ENCODE measurements around the gene BRIX1.
"Not testable (repeated sequence)": the region's sequence is repeated elsewhere in the genome, so short reads cannot be mapped to it uniquely, and the experiment has no call there.

Gene BRIX1

DNA sequence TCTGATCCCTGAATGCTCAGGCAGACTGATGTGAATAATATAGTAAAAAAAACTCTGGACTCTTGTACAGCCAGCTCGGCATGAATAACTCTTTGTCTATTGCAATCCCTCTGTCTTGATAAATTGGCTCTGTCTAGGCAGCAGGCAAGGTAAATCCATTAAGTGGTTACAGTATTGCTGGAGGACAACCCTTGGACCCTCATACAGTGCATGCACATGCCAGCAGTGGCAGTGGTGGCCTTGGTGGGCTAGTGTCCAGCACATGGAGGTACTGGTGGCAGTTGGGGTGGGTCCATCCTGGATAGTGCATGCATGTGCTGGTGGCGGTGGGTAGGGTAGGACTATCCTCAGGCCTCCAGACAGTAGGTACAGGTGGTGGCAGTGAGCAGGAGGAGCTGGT, 52.7 kb downstream of the BRIX1 start:
- TF ChIP-seq CTCF (IDR thresholded peaks at IDR 0.05; ENCODE audit: low read depth, low read length, missing control alignments), result no peak
- no peak for DNase-seq (ENCODE audit: low read depth)
- H3K4me3 ChIP-seq (ENCODE audit: low read depth, low read length), result no peak overlapping the region
- in situ Hi-C loops (cut with HindIII; ENCODE audit: low sequenced_read_pairs), result no loop called here

DNA sequence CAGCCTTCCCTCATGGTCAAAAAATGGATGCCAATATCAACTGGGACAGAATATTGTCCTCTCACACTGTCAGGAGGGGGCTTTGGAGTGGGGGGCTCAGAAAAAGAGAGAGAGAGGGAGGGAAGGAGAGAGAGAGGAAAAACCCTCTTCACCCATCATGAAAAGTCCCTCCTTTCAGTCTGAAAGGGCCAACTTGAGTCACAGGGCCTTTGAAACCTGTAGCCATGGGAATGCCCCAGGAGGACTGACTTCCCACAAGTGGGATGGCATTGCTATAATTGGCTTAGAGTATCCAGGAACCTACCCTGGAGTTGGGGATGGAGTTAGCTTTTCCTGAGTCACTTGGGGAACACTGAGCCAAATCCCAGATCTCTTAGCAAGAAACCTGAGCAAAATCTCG, 55.0 kb downstream of the BRIX1 start:
- TF ChIP-seq CTCF (IDR thresholded peaks at IDR 0.05; ENCODE audit: low read depth, low read length, missing control alignments), result no peak
- no peak overlapping the region for H3K4me3 ChIP-seq (ENCODE audit: low read depth, low read length)
- in situ Hi-C loops (cut with HindIII; ENCODE audit: low sequenced_read_pairs), result no loop called here
- DNase-seq (ENCODE audit: low read depth), result no peak

DNA sequence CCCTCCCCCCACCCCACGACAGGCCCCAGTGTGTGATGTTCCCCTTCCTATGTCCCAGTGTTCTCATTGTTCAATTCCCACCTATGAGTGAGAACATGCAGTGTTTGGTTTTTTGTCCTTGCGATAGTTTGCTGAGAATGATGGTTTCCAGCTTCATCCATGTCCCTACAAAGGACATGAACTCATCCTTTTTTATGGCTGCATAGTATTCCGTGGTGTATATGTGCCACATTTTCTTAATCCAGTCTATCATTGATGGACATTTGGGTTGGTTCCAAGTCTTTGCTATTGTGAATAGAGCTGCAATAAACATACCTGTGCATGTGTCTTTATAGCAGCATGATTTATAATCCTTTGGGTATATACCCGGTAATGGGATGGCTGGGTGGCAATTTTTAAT, 56.1 kb downstream of the BRIX1 start:
- H3K4me3 ChIP-seq (ENCODE audit: low read depth, low read length); in situ Hi-C loops (cut with HindIII; ENCODE audit: low sequenced_read_pairs); DNase-seq (ENCODE audit: low read depth): not testable (repeated sequence)
